ENCODE measurements around the gene CTU1. TPM values are rescaled to one million over a fixed set of nuclear protein-coding genes. Genes with fewer than 3 reads are reported as not detected.

CTU1 gene
- total and polyA plus RNA-seq, 10 of the 15 experiments (the other 5 are each of a cell fraction or from before 2014, with no cell fraction given): 0.02 to 10.5 (median 3.0) TPM; not detected in 1

GRCh38 chr19:51103926-51104341 lies 4.3 kb downstream of the CTU1 start:
- no peak overlapping the region for H3K9ac ChIP-seq (ENCODE audit: control insufficient read depth, insufficient read depth, low read length)
- intact Hi-C loops (cut with micrococcal nuclease; ENCODE audit: unreplicated experiment): no loop called here
- no peak for TF ChIP-seq WRNIP1 (IDR thresholded peaks at IDR 0.05; ENCODE audit: borderline replicate concordance, low read depth, low read length)
- TF ChIP-seq, protein P1, sequence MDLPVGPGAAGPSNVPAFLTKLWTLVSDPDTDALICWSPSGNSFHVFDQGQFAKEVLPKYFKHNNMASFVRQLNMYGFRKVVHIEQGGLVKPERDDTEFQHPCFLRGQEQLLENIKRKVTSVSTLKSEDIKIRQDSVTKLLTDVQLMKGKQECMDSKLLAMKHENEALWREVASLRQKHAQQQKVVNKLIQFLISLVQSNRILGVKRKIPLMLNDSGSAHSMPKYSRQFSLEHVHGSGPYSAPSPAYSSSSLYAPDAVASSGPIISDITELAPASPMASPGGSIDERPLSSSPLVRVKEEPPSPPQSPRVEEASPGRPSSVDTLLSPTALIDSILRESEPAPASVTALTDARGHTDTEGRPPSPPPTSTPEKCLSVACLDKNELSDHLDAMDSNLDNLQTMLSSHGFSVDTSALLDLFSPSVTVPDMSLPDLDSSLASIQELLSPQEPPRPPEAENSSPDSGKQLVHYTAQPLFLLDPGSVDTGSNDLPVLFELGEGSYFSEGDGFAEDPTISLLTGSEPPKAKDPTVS (IDR thresholded peaks at IDR 0.05; ENCODE audit: low read depth, low read length): no peak
- peaks cover 15% of the 10 kb centered on the region for H3K79me2 ChIP-seq (ENCODE audit: control insufficient read depth, insufficient read depth, low read length)
- DNase-seq (ENCODE audit: low read depth, low spot score) (no peak), ATAC-seq (no peak), FAIRE-seq (no peak)
- H3K27ac ChIP-seq (ENCODE audit: control insufficient read depth, insufficient read depth): no peak overlapping the region
- 99% methylated on average over 44 of the region's 49 CpGs for WGBS (ENCODE audit: insufficient coverage, insufficient replicate concordance, low lambda C conversion rate, missing lambda C conversion rate)
- no peak overlapping the region for H2AFZ ChIP-seq (ENCODE audit: control insufficient read depth, low read depth, low read length)
- SMC1A ChIA-PET (ENCODE audit: uncharacterized antibody, unreplicated experiment): no interaction called here
- H3K27me3 ChIP-seq (replicated peaks in 1 of 2; ENCODE audit: control insufficient read depth in 2 of 2, insufficient read depth in 2 of 2, low read length in 1 of 2): no peaks in the 10 kb centered on the region
- RAD21 ChIA-PET (ENCODE audit: unreplicated experiment): no interaction called here
- H3K36me3 ChIP-seq (ENCODE audit: control insufficient read depth in 2 of 2, insufficient read depth in 2 of 2, low read length in 1 of 2): peaks cover 4 to 8% of the 10 kb centered on the region in 2 experiments; a peak in 3 of 4 replicates
- no peaks in the 10 kb centered on the region; the same call in 1 of the 2 replicates for H3K4me1 ChIP-seq (ENCODE audit: control insufficient read depth, insufficient read depth, low read length)
- CTCF ChIA-PET: no interaction called here
- H3K4me3 ChIP-seq: no peak overlapping the region
- H4K20me1 ChIP-seq (ENCODE audit: control insufficient read depth, insufficient read depth): no peaks in the 10 kb centered on the region
- BruUV-seq (replicated peaks): no TSS peak
- in situ Hi-C loops (cut with MboI): loop anchor here (10.0 kb wide), 1 partner anchor 1079 kb away; the partner anchor contains the start of genes VRK3 and ZNF473
- H3K9me3 ChIP-seq (replicated peaks; ENCODE audit: control insufficient read depth, insufficient read depth, low read length): no peaks in the 10 kb centered on the region
- POLR2A ChIA-PET: no interaction called here
- no peak overlapping the region for H3K4me2 ChIP-seq (ENCODE audit: control insufficient read depth, insufficient read depth)

DNA sequence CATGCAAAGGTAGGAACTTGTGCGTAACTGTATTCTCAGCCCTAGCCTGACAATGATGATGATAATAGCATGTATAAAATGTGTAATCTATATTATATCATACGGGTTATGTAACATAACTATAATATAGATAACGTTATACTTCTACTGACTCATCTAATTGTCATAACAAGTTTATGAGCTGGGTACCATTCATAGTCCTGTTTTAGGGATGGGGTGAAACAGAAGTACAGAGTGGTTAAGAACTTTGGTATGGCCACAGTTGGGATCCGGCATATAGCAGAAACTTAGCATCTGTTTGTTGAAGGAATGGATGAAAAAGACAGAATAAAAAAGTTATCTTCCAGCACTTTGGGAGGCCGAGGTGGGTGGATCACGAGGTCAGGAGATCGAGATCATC lies 5.2 kb downstream of the CTU1 start:
- FAIRE-seq: no peak
- ChIA-PET CTCF (no interaction called here), SMC1A (ENCODE audit: uncharacterized antibody, unreplicated experiment) (no interaction called here), RAD21 (ENCODE audit: unreplicated experiment) (no interaction called here), POLR2A (no interaction called here)
- no peak overlapping the region for H3K27ac ChIP-seq (ENCODE audit: control insufficient read depth, insufficient read depth)
- no peak for DNase-seq (ENCODE audit: low read depth, low spot score)
- H3K79me2 ChIP-seq (ENCODE audit: control insufficient read depth, insufficient read depth, low read length): peaks cover 13% of the 10 kb centered on the region
- no peaks in the 10 kb centered on the region for H4K20me1 ChIP-seq (ENCODE audit: control insufficient read depth, insufficient read depth)
- WGBS (ENCODE audit: insufficient coverage, insufficient replicate concordance, low lambda C conversion rate, missing lambda C conversion rate): 98% methylated on average over 7 of the region's 7 CpGs
- H3K9me3 ChIP-seq (replicated peaks; ENCODE audit: control insufficient read depth, insufficient read depth, low read length): no peaks in the 10 kb centered on the region
- in situ Hi-C loops (cut with MboI) (loop anchor here (10.0 kb wide), 1 partner anchor 1078 kb away; the partner anchor contains the start of genes VRK3 and ZNF473), intact Hi-C loops (cut with micrococcal nuclease; ENCODE audit: unreplicated experiment) (no loop called here)
- H3K27me3 ChIP-seq (replicated peaks in 1 of 2; ENCODE audit: control insufficient read depth in 2 of 2, insufficient read depth in 2 of 2, low read length in 1 of 2): no peaks in the 10 kb centered on the region
- no peaks in the 10 kb centered on the region; the same call in 1 of the 2 replicates for H3K4me1 ChIP-seq (ENCODE audit: control insufficient read depth, insufficient read depth, low read length)
- TF ChIP-seq, protein P2, sequence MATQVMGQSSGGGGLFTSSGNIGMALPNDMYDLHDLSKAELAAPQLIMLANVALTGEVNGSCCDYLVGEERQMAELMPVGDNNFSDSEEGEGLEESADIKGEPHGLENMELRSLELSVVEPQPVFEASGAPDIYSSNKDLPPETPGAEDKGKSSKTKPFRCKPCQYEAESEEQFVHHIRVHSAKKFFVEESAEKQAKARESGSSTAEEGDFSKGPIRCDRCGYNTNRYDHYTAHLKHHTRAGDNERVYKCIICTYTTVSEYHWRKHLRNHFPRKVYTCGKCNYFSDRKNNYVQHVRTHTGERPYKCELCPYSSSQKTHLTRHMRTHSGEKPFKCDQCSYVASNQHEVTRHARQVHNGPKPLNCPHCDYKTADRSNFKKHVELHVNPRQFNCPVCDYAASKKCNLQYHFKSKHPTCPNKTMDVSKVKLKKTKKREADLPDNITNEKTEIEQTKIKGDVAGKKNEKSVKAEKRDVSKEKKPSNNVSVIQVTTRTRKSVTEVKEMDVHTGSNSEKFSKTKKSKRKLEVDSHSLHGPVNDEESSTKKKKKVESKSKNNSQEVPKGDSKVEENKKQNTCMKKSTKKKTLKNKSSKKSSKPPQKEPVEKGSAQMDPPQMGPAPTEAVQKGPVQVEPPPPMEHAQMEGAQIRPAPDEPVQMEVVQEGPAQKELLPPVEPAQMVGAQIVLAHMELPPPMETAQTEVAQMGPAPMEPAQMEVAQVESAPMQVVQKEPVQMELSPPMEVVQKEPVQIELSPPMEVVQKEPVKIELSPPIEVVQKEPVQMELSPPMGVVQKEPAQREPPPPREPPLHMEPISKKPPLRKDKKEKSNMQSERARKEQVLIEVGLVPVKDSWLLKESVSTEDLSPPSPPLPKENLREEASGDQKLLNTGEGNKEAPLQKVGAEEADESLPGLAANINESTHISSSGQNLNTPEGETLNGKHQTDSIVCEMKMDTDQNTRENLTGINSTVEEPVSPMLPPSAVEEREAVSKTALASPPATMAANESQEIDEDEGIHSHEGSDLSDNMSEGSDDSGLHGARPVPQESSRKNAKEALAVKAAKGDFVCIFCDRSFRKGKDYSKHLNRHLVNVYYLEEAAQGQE (IDR thresholded peaks at IDR 0.05; ENCODE audit: low read depth, low read length): no peak
- no peak for TF ChIP-seq EGR1 (IDR thresholded peaks at IDR 0.05; ENCODE audit: borderline replicate concordance in 1 of 2, low read depth in 2 of 2, low read length in 2 of 2)
- TF ChIP-seq YBX1 (IDR thresholded peaks at IDR 0.05): no peak
- TF ChIP-seq NKRF (conservative IDR thresholded peaks at IDR 0.05): no peak
- TF ChIP-seq MYB (IDR thresholded peaks at IDR 0.05; ENCODE audit: borderline replicate concordance, low read depth, low read length): no peak
- TF ChIP-seq KDM1A (IDR thresholded peaks at IDR 0.05; ENCODE audit: borderline replicate concordance): no peak
- no peak for TF ChIP-seq YY1 (IDR thresholded peaks at IDR 0.05; ENCODE audit: low read depth, low read length)
- TF ChIP-seq SUPT20H (IDR thresholded peaks at IDR 0.05; ENCODE audit: borderline replicate concordance, control insufficient read depth, low read depth, low read length): no peak
- H3K9ac ChIP-seq (ENCODE audit: control insufficient read depth, insufficient read depth, low read length): no peak overlapping the region
- H3K4me2 ChIP-seq (ENCODE audit: control insufficient read depth, insufficient read depth): no peak overlapping the region
- no peak for ATAC-seq
- peaks cover 4 to 8% of the 10 kb centered on the region in 2 experiments; a peak in 3 of 4 replicates for H3K36me3 ChIP-seq (ENCODE audit: control insufficient read depth in 2 of 2, insufficient read depth in 2 of 2, low read length in 1 of 2)
- no TSS peak for BruUV-seq (replicated peaks)
- H3K4me3 ChIP-seq: no peak overlapping the region
- no peak overlapping the region for H2AFZ ChIP-seq (ENCODE audit: control insufficient read depth, low read depth, low read length)

Measured in GM12878 (cell line).